DND-41 (cell line): ENCODE results near the gene SERPINC1.
A peak's percentile ranks its signal among the peaks of the same experiment; 100 is the strongest.
"Not testable (repeated sequence)": the region's sequence is repeated elsewhere in the genome, so short reads cannot be mapped to it uniquely, and the experiment has no call there.

ENCODE experiments used
- ATAC-seq: fragments of 200-7000 bp; cut with Tn5 transposase; 3 replicates; pipeline ENCODE4 v1.9.1; 2021; ENCODE audit warnings: low read depth; ENCODE audit not compliant: insufficient read depth
- DNase-seq: peaks from one replicate; pipeline ENCODE4 v3.0.0-alpha.2; 2020
- H2AFZ ChIP-seq: 2 replicates; pipeline ENCODE4 v1.6.0; 2012; ENCODE audit warnings: low read depth, low read length
- H3K27ac ChIP-seq: 2 replicates; pipeline ENCODE4 v1.5.1; 2012; ENCODE audit warnings: low read length, inconsistent platforms
- H3K27me3 ChIP-seq: fragments of 200-600 bp; sonication (generic); 2 replicates; pipeline ENCODE4 v1.6.0; 2012; ENCODE audit warnings: low read length, mild to moderate bottlenecking, inconsistent platforms; ENCODE audit not compliant: insufficient read depth, poor library complexity
- H3K36me3 ChIP-seq: 2 replicates; pipeline ENCODE4 v1.5.1; 2012; ENCODE audit warnings: low read length, inconsistent platforms; ENCODE audit not compliant: insufficient read depth
- H3K4me1 ChIP-seq: 2 replicates; pipeline ENCODE4 v1.5.1; 2012; ENCODE audit warnings: mild to moderate bottlenecking, low read length; ENCODE audit not compliant: insufficient read depth
- H3K4me2 ChIP-seq: 2 replicates; pipeline ENCODE4 v1.6.0; 2012; ENCODE audit warnings: mild to moderate bottlenecking, moderate library complexity, low read length, inconsistent platforms; ENCODE audit not compliant: insufficient read depth
- H3K4me3 ChIP-seq, 2 experiments: fragments of 200-600 bp in 1 of 2; shearing (Covaris generic) in 1 of 2; 2 replicates each; pipeline ENCODE4 v1.5.1; 2012 to 2016; ENCODE audit warnings: inconsistent platforms in 2 of 2, low read length in 2 of 2, mild to moderate bottlenecking in 2 of 2, low read depth in 1 of 2, moderate library complexity in 1 of 2
- H3K79me2 ChIP-seq: 2 replicates; pipeline ENCODE4 v1.6.0; 2012; ENCODE audit warnings: low read length, inconsistent platforms; ENCODE audit not compliant: insufficient read depth
- H3K9ac ChIP-seq: 2 replicates; pipeline ENCODE4 v1.6.0; 2012; ENCODE audit warnings: low read depth, mild to moderate bottlenecking, inconsistent platforms, low read length, moderate library complexity
- H3K9me3 ChIP-seq: 2 replicates; pipeline ENCODE4 v1.5.1; 2012; ENCODE audit warnings: low read length, moderate library complexity, mild to moderate bottlenecking, inconsistent platforms; ENCODE audit not compliant: insufficient read depth, severe bottlenecking
- H4K20me1 ChIP-seq: 2 replicates; pipeline ENCODE4 v1.6.0; 2012; ENCODE audit warnings: low read length; ENCODE audit not compliant: insufficient read depth
- EZH2 ChIP-seq: IDR thresholded peaks from 3 replicates; pipeline ENCODE4 v1.6.1; 2012; ENCODE audit warnings: borderline replicate concordance, low read depth, mild to moderate bottlenecking, moderate library complexity, low read length, inconsistent platforms; ENCODE audit not compliant: severe bottlenecking
- TF ChIP-seq, protein P1 (sequence below): IDR thresholded peaks from 2 replicates; pipeline ENCODE4 v1.5.1; 2012; ENCODE audit warnings: borderline replicate concordance, low read length, moderate library complexity, mild to moderate bottlenecking; ENCODE audit not compliant: poor library complexity, severe bottlenecking; ENCODE audit errors: extremely low read depth

SERPINC1 gene

DNA sequence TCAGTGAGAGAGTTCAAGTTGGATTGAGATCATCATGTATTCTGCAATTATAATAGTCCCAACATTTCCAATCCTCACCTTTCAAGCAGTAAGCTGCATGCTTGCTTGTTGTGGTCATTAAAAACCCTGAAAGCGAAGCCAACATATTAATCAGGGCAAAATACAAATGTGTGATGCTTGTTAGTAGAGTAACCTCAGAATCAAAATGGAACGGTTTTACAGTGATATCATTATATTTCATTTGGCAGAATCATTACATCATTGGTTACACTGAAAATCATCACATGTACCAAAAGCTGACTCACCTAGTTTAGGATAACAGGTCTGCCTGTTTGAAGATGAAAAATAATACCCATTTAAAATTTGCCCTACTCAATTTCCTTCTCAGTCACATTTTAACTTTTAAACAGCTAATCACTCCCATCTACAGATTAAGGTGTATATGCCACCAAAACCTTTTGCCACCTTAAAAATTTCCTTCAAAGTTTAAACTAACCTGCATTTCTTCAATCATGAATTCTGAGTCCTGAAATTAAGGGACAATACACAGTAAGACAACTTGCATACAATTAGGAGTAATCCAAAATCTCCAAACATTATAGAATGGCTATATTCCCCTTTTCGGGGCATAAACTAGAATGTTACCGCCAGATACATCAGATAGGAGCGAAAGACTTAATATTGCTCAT, 52.8 kb downstream of the SERPINC1 start:
- Histone ChIP-seq H2AFZ (no peak overlapping the region), H3K79me2 (peaks cover 36% of the 10 kb centered on the region), H3K4me3 (peak overlapping the region in 1 of 2 experiments; percentile 25; a peak in 1 of 4 replicates), H3K36me3 (peaks cover 71% of the 10 kb centered on the region), H3K27me3 (no peaks in the 10 kb centered on the region), H3K4me2 (peak overlapping the region; percentile 69; the same call in 1 of the 2 replicates), H3K9me3 (no peaks in the 10 kb centered on the region), H3K9ac (no peak overlapping the region; the same call in 1 of the 2 replicates), H4K20me1 (peaks cover 27% of the 10 kb centered on the region; the same call in 1 of the 2 replicates), H3K27ac (no peak overlapping the region), H3K4me1 (peaks cover 41% of the 10 kb centered on the region)
- DNase-seq = no peak
- no peak for ATAC-seq
- TF ChIP-seq, protein P1, sequence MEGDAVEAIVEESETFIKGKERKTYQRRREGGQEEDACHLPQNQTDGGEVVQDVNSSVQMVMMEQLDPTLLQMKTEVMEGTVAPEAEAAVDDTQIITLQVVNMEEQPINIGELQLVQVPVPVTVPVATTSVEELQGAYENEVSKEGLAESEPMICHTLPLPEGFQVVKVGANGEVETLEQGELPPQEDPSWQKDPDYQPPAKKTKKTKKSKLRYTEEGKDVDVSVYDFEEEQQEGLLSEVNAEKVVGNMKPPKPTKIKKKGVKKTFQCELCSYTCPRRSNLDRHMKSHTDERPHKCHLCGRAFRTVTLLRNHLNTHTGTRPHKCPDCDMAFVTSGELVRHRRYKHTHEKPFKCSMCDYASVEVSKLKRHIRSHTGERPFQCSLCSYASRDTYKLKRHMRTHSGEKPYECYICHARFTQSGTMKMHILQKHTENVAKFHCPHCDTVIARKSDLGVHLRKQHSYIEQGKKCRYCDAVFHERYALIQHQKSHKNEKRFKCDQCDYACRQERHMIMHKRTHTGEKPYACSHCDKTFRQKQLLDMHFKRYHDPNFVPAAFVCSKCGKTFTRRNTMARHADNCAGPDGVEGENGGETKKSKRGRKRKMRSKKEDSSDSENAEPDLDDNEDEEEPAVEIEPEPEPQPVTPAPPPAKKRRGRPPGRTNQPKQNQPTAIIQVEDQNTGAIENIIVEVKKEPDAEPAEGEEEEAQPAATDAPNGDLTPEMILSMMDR = no peak
- TF ChIP-seq EZH2 = no peak

DNA sequence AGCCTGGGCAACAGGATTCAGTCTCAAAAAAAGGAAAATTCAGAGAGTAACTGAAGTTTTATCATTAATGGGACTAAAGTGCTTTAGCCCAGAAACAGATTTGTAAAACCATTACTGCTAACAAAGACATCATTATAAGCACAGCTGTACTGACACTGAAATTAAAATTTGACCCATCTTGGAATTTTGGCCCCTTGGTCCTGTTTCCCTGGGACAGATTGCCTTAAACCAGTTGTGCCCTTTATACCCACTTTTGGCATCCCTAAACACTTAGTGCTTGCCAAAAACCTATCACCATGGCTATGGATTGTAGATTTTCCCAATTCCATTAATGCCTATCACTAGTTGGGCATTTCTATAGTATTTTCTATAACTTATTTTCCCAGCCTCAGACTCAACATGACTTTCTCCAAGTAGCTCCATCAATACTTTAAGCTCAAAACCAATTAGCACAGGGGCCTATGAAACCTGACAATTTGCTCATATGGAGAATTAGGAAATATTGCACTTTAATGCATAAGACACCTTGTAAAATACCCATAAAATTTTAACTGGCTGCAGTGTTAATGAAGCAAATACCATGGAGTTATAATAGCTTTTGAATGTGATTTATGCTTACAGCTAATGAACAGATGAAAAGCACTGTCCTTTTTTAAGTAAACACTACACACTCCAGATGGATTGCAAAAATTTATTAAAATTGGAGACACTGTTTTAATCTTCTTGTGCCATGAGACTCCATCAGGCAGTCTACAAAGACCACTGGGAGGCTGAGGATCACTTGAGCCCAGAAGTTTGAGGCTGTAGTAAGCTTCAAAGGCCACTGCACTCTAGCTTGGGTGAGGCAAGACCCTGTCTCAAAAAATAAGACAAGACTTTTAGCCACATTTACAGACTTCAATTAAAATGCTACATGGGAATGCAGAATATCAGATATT, 53.6 kb downstream of the SERPINC1 start:
- H2AFZ ChIP-seq = no peak overlapping the region
- peaks cover 27% of the 10 kb centered on the region; the same call in 1 of the 2 replicates for H4K20me1 ChIP-seq
- peaks cover 71% of the 10 kb centered on the region for H3K36me3 ChIP-seq
- no peak overlapping the region for H3K4me3 ChIP-seq
- H3K9ac ChIP-seq = no peak overlapping the region
- DNase-seq = no peak
- H3K4me2 ChIP-seq = no peak overlapping the region
- H3K27ac ChIP-seq = no peak overlapping the region
- peaks cover 32% of the 10 kb centered on the region for H3K79me2 ChIP-seq
- TF ChIP-seq, protein P1 = no peak
- no peak for TF ChIP-seq EZH2
- H3K27me3 ChIP-seq = no peaks in the 10 kb centered on the region
- peaks cover 33% of the 10 kb centered on the region for H3K4me1 ChIP-seq
- ATAC-seq = no peak
- H3K9me3 ChIP-seq = no peaks in the 10 kb centered on the region

DNA sequence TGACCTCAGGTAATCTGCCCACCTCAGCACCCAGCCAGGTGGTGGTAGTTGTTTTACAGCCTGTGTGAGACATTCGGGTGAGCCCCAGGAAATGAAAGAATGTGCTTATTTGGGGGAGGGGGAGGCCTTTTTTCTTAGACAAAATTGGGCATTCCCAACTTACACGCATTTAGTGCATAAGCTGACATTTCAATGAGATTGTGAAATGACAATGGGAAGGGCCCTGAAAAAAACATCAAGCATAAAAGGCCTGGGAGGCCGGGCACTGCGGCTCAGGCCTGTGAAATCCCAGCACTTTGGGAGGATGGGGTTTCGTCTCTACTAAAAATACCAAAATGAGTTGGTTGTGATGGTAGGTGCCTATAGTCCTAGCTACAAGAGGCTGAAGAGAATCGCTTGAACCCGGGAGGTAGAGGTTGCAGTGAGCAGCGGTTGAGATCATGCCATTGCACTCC, 54.3 kb downstream of the SERPINC1 start:
- no peak for DNase-seq
- Histone ChIP-seq H3K9ac (no peak overlapping the region), H3K4me2 (no peak overlapping the region), H3K27me3 (no peaks in the 10 kb centered on the region), H3K4me1 (peaks cover 33% of the 10 kb centered on the region), H2AFZ (no peak overlapping the region), H3K36me3 (peaks cover 77% of the 10 kb centered on the region), H4K20me1 (peaks cover 27% of the 10 kb centered on the region; the same call in 1 of the 2 replicates), H3K4me3 (no peak overlapping the region), H3K79me2 (peaks cover 32% of the 10 kb centered on the region), H3K27ac (no peak overlapping the region), H3K9me3 (no peaks in the 10 kb centered on the region)
- TF ChIP-seq EZH2 = no peak
- TF ChIP-seq, protein P1 = no peak
- peak; percentile 7; the same call in 1 of the 3 replicates for ATAC-seq

DNA sequence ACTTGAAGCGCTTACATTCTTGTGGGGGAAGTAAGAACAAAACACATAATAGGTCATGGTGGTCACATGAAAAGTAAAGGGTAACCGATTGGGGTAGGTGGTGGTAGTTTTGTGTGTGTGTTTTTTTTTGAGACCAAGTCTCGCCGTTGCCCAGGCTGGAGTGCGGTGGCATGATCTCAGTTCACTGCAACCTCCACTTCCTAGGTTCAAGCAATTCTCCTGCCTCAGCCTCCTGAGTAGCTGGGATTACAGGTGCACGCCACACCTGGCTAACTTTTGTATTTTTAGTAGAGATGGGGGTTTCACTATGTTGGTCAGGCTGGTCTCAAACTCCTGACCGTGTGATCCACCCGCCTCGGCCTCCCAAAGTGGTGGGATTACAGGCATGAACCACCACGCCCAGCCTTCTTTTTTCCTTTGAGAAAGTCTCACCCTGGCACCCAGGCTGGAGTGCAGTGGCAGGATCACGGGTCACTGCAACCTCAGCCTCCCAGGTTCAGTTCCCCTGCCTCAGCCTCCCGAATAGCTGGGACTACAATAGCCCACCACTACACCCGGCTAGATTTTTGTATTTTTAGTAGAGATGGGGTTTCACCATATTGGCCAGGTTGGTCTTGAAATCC, 54.9 kb downstream of the SERPINC1 start:
- Histone ChIP-seq H3K79me2 (peaks cover 27% of the 10 kb centered on the region), H3K36me3 (peaks cover 82% of the 10 kb centered on the region), H4K20me1 (peaks cover 27% of the 10 kb centered on the region; the same call in 1 of the 2 replicates), H3K4me1 (peaks cover 32% of the 10 kb centered on the region)
- DNase-seq (peak; percentile 28), ATAC-seq (peak; percentile 22)
- not testable (repeated sequence) for H3K4me2 ChIP-seq, H3K27me3 ChIP-seq, H2AFZ ChIP-seq, H3K9me3 ChIP-seq, H3K27ac ChIP-seq, H3K4me3 ChIP-seq, H3K9ac ChIP-seq
